Measurements from ENCODE around the gene EBNA1BP2. TPM values are rescaled to one million over a fixed set of nuclear protein-coding genes. Genes with fewer than 3 reads are reported as not detected.
"Not testable (repeated sequence)": the region's sequence is repeated elsewhere in the genome, so short reads cannot be mapped to it uniquely, and the experiment has no call there.

EBNA1BP2 gene
- total RNA-seq, 2 donors from 2014 or later: 26.3 to 37.0 TPM

DNA sequence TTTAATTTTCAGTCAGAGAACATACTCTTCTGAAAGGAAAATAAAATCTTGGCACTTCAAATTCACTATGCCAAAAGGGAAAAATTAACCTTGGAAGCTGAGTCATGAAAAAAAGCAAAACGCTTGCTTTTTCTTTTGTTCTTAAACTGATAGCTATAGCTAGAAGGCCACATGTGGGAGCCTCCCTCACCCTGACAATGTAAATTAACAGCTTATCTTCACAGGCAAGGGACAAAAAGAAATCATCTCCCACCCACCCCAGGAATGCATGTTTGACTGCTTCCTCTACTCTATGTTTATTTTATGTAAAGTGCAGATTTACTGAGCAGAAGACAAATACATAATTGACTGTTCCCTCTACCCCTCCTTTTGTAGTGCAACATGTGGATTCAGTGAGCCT is 38.0 kb downstream of the EBNA1BP2 start:
- DNase-seq (no peak), ATAC-seq (no peak)
- intact Hi-C loops (cut with DNase I): no loop called here

DNA sequence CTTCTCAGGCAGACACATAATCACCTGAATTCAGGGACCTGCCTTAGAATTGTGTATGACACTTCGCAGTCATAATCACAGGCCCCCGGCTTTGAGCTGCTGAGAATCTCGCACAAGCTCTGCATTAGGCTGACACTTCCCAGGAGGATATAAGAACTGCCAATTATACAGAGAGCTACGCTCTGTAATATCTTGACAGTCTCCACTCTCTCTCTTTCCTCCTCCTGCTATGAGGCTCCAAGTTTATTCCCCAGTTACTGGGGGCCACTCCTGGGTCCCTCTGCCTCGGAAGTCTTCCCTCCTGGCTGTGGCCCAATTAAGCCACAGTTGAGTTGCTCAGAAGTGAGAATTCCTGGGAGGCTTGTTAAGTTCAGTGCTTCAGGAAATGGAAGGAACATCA is 42.7 kb downstream of the EBNA1BP2 start:
- intact Hi-C loops (cut with DNase I): no loop called here
- ATAC-seq (no peak), DNase-seq (no peak)

DNA sequence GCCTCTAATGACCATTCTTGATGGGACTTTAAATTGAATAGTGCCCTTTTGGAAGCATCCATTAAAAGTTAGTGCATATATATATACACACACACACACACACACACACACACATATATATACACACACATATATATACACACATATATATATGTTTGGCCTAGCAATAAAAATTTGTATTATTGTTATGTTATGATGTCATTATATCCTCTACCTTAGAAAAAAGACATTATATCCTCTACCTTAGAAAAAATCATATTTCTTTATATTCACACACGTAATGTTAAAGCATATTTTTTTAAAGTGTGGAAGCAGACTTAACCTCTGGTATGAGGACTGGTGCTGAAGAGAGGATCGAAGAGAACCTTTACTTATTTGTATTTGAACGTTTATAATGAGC is 43.3 kb downstream of the EBNA1BP2 start:
- intact Hi-C loops (cut with DNase I): no loop called here
- ATAC-seq (no peak), DNase-seq (no peak)

DNA sequence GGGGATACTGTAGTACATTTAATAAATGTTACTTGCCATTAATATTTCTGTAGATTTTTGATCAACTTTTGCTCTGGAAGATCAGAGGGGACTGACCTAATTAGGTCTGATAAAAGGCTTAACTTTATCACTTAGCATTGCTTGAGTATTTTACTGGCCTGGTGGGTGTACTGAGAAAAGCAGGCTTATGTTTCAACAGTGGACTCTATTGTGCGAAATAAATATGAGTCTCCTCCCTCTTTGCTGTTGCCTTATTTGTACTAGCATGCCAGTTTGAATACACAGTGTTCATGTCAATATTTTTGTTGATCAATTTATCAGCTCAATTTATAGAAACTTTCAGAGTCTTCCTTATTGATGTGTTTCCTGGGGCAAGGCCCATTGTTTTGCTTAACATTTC is 49.1 kb downstream of the EBNA1BP2 start:
- ATAC-seq: no peak
- intact Hi-C loops (cut with DNase I): no loop called here

DNA sequence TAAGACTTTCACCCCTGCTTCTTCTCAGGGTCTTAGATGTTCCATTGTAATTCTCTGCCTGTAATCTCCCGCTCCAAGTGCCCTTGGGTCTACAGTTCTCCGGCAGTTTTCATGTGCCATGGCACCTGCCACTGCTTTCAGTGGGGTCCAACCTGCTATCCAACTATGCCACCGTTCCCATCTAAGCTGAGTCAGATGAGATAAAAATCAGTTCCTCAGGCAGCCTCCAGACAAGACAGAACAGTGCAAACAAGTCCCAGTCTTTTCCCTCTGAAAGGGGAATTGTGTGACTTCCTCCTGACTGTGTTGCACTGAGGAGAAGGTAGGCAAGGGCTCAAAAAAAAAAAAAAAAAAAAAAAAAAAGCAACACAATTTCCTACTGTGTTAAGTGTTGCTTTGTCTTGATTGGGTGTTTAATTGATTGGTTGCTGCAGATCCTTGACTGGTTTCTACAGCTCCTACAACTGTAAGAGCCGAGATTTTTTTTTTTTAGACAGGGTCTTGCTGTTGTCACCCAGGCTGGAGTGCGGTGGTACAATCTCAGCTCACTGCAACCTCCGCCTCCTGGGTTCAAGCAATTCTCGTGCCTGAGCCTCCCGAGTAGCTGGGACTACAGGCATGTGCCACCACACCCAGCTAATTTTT is 50.7 kb downstream of the EBNA1BP2 start:
- intact Hi-C loops (cut with DNase I): no loop called here
- DNase-seq: no peak
- ATAC-seq: no peak

More for the DNA sequence above, 49.1 kb downstream of the EBNA1BP2 start:
- DNase-seq: no peak

DNA sequence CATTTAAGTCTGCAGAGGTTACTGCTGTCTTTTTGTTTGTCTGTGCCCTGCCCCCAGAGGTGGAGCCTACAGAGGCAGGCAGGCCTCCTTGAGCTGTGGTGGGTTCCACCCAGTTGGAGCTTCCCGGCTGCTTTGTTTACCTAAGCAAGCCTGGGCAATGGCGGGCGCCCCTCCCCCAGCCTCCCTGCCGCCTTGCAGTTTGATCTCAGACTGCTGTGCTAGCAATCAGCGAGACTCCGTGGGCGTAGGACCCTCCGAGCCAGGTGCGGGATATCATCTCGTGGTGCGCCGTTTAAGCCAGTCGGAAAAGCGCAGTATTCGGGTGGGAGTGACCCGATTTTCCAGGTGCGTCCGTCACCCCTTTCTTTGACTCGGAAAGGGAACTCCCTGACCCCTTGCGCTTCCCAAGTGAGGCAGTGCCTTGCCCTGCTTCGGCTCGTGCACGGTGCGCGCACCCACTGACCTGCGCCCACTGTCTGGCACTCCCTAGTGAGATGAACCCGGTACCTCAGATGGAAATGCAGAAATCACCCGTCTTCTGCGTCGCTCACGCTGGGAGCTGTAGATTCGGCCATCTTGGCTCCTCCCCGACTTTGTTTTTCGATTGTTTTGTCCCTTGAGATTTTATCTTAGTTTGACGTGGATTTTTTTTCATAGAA is 52.0 kb downstream of the EBNA1BP2 start:
- DNase-seq; ATAC-seq; intact Hi-C loops (cut with DNase I): not testable (repeated sequence)

Small RNAs within 50 kb of the gene (microRNA-seq; reads per million reads assigned to microRNA genes)
- gene MIR6733: 0.81 to 1.1 reads per million in 2 donors

Other genes starting within 250 kb of the EBNA1BP2 start
- 10 to 100 TPM; 10.9 to 12.9 TPM for gene SLC2A1, start 213.4 kb downstream of the EBNA1BP2 start, total RNA-seq
- gene CFAP57, start within 50 bp of the EBNA1BP2 start, total RNA-seq: under 1 TPM in 1 of 2 donors, not detected in 1; 0.13 TPM
- gene TMEM125, start 97.7 kb upstream of the EBNA1BP2 start, total RNA-seq: under 1 TPM; 0.41 to 0.65 TPM
- gene C1orf210, start 113.3 kb upstream of the EBNA1BP2 start, total RNA-seq: not detected
- gene TIE1, start 128.7 kb upstream of the EBNA1BP2 start, total RNA-seq: 10 to 100 TPM; 23.1 to 38.9 TPM
- gene MPL, start 165.5 kb upstream of the EBNA1BP2 start, total RNA-seq: under 1 TPM; 0.44 to 0.65 TPM
- gene CDC20, start 186.7 kb upstream of the EBNA1BP2 start, total RNA-seq: 1 to 10 TPM in 1 of 2 donors, under 1 TPM in 1; 0.34 to 1.4 TPM
- gene ELOVL1, start 195.7 kb upstream of the EBNA1BP2 start, total RNA-seq: 10 to 100 TPM; 35.9 to 49.4 TPM
- gene MED8, start 217.5 kb upstream of the EBNA1BP2 start, total RNA-seq: 10 to 100 TPM; 19.1 to 27.4 TPM
- 10 to 100 TPM; 26.3 to 30.5 TPM for gene SZT2, start 217.6 kb upstream of the EBNA1BP2 start, total RNA-seq

Measured in left cardiac atrium (tissue), 4 donors.